HG03354 (cell line): Measurements from ENCODE around the gene HTT.

Source experiments
- ATAC-seq: cut with Tn5 transposase; IDR thresholded peaks from one replicate; pipeline ENCODE4 v1.9.1; 2021; ENCODE audit warnings: mild to moderate bottlenecking; ENCODE audit not compliant: unreplicated experiment, poor library complexity, severe bottlenecking

Gene HTT

GRCh38 chr4:3253808-3254207 lies 179.3 kb downstream of the HTT start:
- ATAC-seq: no peak

GRCh38 chr4:3254302-3255131 lies 180.0 kb downstream of the HTT start:
- no peak for ATAC-seq

DNA sequence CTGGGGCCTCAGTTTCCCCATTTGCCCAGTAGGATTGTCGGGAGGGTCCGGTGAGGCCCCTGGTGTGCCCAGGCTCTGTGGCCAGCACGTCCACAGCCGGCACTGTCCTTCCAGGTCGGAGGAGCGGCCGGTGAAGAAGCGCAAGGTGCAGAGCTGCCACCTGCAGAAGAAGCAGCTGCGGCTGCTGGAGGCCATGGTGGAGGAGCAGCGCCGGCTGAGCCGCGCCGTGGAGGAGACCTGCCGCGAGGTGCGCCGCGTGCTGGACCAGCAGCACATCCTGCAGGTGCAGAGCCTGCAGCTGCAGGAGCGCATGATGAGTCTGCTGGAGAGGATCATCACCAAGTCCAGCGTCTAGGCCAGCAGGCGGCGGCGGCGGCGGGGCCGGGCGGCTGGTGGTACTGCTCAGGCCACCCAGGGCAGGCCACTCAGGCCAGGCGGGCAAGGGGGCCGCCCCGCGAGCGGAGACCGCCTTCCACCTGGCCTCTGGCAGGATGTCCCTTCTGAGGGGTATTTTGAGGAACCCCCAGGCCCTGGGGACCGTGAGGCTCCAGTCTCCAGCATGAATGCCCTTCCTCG lies 181.2 kb downstream of the HTT start:
- no peak for ATAC-seq

DNA sequence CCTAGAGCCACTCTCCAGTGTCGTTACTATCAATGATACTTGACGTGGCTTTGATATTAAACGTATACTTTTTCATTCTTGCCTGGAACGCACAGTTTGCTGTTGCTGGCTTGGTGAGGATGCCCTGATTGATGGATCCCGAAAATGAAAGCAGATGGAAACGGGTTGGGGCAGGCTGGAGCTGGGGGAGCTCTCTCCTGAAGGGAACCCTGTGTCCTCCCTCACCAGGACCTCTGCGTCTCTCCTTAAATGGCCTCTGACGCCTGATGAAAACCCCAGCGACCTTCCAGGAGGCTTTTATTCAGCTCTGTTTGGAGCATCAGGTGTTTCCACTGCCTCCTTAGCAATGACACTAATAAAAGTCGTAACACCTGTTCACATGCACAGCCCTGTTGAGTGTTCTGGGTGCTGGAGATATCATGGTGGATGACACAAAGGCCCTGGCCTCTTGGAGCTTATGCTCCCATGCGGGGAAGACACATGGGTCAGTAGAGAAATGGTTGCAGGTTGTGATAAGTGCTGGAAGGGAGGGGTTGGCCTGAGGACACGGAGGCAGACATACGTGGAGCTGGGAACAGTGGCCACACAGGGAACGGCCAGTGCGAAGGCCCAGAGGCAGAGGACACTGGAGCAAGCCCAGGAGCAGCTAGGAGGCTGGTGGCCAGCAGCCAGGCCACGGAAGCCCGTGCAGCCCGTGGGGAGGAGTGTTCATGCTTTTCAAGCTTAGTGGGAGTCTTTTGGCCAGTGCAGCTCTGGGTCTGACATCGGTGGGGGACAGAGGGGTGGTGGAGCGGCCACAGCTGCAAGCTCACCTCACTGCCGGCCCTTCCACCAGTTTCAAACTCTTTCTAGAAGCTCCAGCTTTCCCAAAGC lies 182.0 kb downstream of the HTT start:
- no peak for ATAC-seq

DNA sequence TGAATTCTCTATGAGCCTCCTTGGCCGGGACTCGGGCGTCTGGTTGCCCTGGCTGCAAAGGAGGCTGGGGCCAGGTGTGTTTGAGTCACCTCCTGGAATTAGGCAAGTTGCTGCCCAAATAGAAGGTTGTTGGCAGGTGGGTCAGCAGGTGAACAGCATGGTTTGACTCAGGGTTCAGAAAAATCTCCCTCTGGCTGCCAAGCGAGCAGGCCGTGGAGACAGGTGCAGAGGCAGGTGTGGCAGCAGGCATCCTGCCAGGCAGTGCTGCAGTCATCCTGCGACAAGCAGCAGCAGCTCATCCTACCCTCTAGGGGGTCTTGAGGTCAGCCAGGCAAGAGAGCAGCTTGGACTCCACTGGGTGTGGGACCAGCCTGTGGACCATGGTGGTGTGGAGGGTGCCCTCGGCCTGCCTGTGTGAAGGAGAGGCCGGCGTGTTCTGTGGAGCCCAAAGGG lies 182.6 kb downstream of the HTT start:
- peak; percentile 31 for ATAC-seq

DNA sequence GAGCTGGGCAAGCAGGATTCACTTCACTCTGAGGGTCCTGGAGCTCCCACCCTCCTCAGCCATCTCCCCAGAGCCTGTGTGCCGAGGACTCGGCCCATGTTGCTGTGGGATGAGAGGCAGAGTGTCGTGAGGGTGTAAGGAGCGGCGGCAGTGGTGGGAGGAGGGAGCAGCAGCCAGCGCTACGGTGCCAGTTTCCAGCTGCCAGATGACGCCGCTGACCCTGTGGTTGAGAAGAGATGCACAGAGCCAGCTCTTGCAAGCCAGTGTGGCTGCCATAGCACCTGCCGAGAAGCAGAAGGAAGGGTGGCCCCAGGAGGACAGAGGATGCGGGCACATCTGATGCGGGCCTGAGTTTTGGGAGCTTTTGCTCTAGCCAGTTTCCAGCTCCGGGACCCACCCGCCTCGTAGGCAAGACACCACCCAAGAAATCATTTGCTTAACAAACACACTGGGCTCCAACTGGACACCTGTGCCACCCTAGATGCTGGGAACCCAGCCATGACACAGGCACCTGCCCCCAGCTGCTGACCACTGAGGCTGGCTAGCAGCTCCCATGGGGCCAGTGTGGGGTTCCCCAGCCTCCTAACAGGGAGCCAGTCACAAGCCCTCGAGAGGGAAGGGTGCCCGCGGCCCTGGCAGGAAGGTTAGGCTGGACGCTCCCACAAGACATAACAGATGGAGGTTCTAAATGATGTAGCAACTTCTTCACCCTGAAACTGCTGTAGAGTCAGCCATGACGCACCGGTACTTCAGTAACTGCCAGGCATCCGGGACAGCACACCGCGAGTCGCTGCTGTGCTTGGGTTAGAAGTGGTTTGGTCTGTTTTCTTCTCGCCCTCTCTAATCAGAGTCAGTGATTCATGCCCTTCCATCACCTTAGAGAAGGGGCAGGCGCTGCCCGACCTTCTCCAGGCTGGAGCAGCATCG lies 183.3 kb downstream of the HTT start:
- ATAC-seq: peak; percentile 45

DNA sequence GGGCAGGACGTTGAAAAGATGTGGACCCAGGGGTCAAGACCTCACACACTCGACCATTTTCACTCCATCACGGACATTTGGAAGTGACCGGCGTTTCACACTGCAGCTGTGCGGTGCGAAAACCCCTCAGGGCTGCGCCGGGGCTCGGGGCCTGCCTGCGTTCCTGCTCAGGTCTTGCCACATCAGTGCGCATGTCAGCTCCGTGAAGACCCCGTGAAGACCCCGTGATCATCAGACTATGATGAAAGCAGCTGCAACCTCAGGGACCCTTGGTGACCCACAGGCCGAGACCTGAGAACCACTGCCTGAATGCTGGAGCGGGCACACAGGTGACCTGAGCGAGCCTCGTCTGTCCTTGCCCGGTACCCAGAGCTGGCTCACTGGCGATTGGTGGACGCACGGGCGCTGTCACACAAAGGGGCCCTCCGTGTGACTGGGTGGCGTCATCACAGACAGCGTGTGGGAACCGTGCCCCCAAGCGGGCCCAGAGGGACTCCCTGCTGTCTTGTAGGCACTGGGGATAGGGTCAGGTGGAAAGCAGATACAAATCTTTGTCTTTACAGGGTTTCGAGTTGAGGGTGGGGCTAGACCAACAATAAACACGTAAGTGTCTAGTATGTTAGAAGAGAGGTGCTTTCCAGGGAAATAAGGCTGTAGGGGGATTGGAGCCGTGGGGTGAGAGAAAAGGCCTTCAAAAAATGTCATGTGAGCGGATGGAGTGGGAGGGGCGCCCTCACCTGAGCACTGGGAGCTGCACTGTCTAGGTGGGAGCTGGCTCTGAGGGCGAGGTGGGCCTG lies 187.1 kb downstream of the HTT start:
- no peak for ATAC-seq

GRCh38 chr4:3262208-3263052 lies 187.9 kb downstream of the HTT start:
- ATAC-seq: no peak

- ATAC-seq: no peak
Observed at GRCh38 chr4:3263053-3263875, 188.8 kb downstream of the HTT start.

DNA sequence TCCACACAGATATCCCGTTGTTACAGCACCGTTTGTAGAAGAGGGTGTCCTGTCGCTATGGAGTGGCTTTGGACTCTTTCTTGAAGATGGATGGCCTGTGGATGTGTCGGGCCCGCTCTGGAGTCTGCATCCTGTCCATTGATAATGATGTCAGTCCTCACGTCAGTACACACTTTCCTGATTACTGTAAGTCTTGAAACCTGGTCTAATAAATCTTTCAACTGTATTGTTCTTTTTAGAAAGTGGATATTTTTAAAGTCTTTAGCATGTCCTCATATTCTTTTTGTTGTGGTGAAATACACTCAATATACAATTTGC lies 189.4 kb downstream of the HTT start:
- ATAC-seq: no peak

GRCh38 chr4:3266076-3266475 lies 191.6 kb downstream of the HTT start:
- no peak for ATAC-seq

DNA sequence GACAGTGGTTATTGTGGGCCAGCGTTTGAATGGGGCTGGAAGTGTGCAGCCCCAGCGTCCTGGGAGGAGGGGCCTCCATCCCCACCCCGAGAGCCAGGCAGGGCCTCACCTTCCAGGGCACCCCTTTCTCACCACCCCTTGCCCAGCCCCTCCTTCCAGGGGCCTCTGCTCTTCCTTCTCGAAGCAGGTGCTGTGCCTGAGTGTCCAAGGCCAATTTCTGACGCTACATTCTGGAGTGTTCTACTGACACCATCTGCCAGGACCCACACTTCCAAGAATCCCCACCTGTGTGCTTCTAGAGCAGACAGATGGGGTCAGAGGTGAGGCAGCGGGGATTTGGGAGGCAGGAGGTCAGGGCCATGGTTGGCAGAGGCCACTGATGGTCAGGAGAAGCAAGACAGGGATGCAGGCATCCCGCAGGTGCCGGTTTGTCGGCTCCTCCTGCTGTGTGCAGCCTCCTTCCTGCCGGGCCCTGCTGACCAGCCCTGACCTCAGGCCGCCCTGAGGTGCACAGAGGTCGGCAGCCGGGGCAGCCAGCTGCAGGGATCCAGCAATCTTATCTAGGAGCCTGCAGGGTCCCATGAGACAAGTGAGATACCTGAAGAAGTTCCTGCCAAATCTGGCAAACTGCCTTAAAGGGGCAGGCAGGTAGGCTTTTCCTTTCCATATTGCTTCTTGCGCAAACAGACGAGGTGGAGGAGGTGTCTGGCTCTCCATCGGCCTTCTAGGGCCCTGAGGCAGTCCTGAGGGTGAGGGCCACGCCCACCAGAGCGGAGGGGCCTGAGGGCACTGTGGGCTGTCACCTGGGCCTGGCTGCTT lies 193.3 kb downstream of the HTT start:
- ATAC-seq: no peak

DNA sequence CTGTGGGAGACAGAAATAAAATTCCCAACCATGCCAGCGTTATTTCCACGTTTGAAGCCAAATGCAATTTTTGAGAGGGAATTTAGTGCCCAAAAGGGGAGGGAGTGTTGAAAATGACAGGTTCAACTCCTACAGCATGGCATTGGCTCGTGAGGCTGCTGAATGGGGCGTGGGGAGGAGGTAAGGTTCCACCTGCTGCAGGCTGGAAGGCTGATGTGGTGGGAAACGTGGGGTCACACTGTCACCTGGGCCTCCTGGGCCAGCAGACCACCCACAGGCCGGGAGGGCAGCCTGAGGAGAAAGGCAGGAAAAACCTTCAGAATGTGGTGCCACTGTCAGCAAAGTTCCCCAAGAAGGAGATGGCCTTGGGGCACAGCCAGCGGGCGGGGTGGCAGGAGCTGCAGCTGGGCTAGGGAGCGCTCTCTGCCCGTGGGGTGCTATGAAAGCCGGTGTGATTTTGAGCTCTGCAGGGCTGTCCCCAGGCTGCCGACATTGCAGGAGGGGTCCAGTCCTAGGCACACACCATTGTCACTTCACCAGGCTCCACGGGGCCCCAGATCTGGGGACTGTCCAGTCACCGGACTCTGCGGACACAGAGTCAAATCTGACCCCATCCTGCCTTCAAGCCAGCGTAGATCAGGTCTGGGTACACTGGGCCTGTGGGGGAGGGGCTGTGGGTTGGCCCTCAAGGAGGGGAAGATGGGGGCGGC lies 194.1 kb downstream of the HTT start:
- no peak for ATAC-seq

GRCh38 chr4:3269105-3269927 lies 194.8 kb downstream of the HTT start:
- no peak for ATAC-seq

- no peak for ATAC-seq
Observed at GRCh38 chr4:3269991-3270611, 195.6 kb downstream of the HTT start.
